MM.1S (cell line): ENCODE data around the gene SCP2.

ENCODE experiments used
- CTCF ChIP-seq: fragments of 300-600 bp; sonication (generic); IDR thresholded peaks from 2 replicates; pipeline ENCODE4 v1.5.1; 2016; ENCODE audit warnings: antibody characterized with exemption, low read length, mixed read lengths
- EZH2 ChIP-seq: fragments of 300-600 bp; sonication (generic); optimal IDR thresholded peaks from 2 replicates; pipeline ENCODE3; 2017; ENCODE audit warnings: low read depth, mild to moderate bottlenecking, antibody characterized with exemption, low read length, mixed read lengths
- EZH2phosphoT487 ChIP-seq: fragments of 300-600 bp; sonication (generic); IDR thresholded peaks from 2 replicates; pipeline ENCODE4 v1.6.1; 2018; ENCODE audit warnings: antibody characterized with exemption, low read length

DNA sequence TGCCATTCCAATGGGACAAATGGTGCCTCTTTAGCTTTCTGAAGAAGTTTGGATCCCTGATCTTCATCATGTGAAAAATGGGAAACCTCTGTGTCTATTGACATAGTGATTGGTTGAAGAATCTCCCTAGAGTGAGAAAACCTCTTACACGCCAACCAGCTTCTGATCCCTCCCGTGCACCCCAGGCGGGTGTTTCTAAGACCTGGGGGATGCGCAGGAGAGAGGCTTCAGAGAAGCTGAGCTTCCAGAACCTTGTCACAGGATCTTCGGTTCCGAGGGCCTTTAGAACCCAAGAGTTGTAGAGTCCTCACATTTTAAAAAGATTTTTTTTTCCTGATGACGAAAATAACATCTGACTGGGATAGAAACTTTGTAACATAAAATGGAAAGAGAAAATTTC, 146.2 kb downstream of the SCP2 start:
- no peak for TF ChIP-seq CTCF
- TF ChIP-seq EZH2 = no peak
- TF ChIP-seq EZH2phosphoT487 = no peak
